Femur (tissue), 1 donor: Measurements from ENCODE around the gene ALAD.
"Not testable (repeated sequence)": the region's sequence is repeated elsewhere in the genome, so short reads cannot be mapped to it uniquely, and the experiment has no call there.

Source experiments
- DNase-seq: peaks from one replicate; pipeline ENCODE4 v3.0.0-alpha.2; 2017

The ALAD gene

GRCh38 chr9:113401027-113401792 is at the start of gene ALAD:
Gene ALAD (minus strand): TSS chr9:113401284. CDS start chr9:113393559, 7,725 bp downstream.
- DNase-seq: peak; percentile 100

GRCh38 chr9:113449376-113449775 is 48.3 kb upstream of the ALAD start:
- no peak for DNase-seq

GRCh38 chr9:113446323-113446740 is 45.2 kb upstream of the ALAD start:
- DNase-seq: no peak

GRCh38 chr9:113444736-113445135 is 43.7 kb upstream of the ALAD start:
- DNase-seq: no peak

GRCh38 chr9:113437716-113438115 is 36.6 kb upstream of the ALAD start:
- DNase-seq: not testable (repeated sequence)

- no peak for DNase-seq
Measured at GRCh38 chr9:113436728-113437515, 35.8 kb upstream of the ALAD start.

- DNase-seq: no peak
Measured at GRCh38 chr9:113431191-113431590, 30.1 kb upstream of the ALAD start.

GRCh38 chr9:113428062-113428615 is 27.1 kb upstream of the ALAD start:
- peak; percentile 39 for DNase-seq

GRCh38 chr9:113427629-113428028 is 26.5 kb upstream of the ALAD start:
- no peak for DNase-seq

- DNase-seq: no peak
Measured at GRCh38 chr9:113426701-113427100, 25.6 kb upstream of the ALAD start.

- no peak for DNase-seq
Measured at GRCh38 chr9:113425072-113425471, 24.0 kb upstream of the ALAD start.

GRCh38 chr9:113421726-113422125 is 20.6 kb upstream of the ALAD start:
- DNase-seq: no peak

- no peak for DNase-seq
Measured at GRCh38 chr9:113417370-113417769, 16.3 kb upstream of the ALAD start.

GRCh38 chr9:113416149-113416721 is 15.2 kb upstream of the ALAD start:
- DNase-seq: no peak

GRCh38 chr9:113410207-113410864 is 9.3 kb upstream of the ALAD start, which contains the start of the genes C9orf43 and POLE3:
Gene C9orf43 (plus strand): TSS chr9:113410747. CDS start chr9:113413494, 2,747 bp downstream.
Gene POLE3 (minus strand): TSS chr9:113410675. CDS start chr9:113410293, 382 bp downstream.
- peak; percentile 97 for DNase-seq

GRCh38 chr9:113409883-113410206 is 8.8 kb upstream of the ALAD start:
- no peak for DNase-seq

GRCh38 chr9:113409481-113409880 is 8.4 kb upstream of the ALAD start:
- DNase-seq: no peak

- peak; percentile 81 for DNase-seq
Measured at GRCh38 chr9:113406873-113407511, 5.9 kb upstream of the ALAD start.

GRCh38 chr9:113406353-113406752 is 5.3 kb upstream of the ALAD start:
- not testable (repeated sequence) for DNase-seq

- DNase-seq: no peak
Measured at GRCh38 chr9:113403646-113404045, 2.6 kb upstream of the ALAD start.

- DNase-seq: no peak
Measured at GRCh38 chr9:113399646-113400200, 1.4 kb downstream of the ALAD start.

- no peak for DNase-seq
Measured at GRCh38 chr9:113398796-113399195, 2.3 kb downstream of the ALAD start.
